Memory B cell (primary cell): ENCODE results near the gene SLC5A1.

Experiments
- ATAC-seq: fragments of 150-1000 bp; cut with Tn5 transposase; 2 replicates; pipeline ENCODE4 v1.10.0; 2021; ENCODE audit warnings: low read depth, mild to moderate bottlenecking, moderate library complexity
- DNase-seq, 2 donors: peaks; one replicate each; pipeline ENCODE4 v3.0.0; 2022; ENCODE audit warnings: low spot score in 2 of 2
- H3K27ac Mint-ChIP-seq: one replicate; pipeline ENCODE4 v1.8.0; 2022; ENCODE audit warnings: mild to moderate bottlenecking, moderate library complexity, mixed read lengths
- H3K27me3 Mint-ChIP-seq: one replicate; pipeline ENCODE4 v1.8.0; 2022; ENCODE audit warnings: mixed read lengths
- H3K36me3 Mint-ChIP-seq: one replicate; pipeline ENCODE4 v1.8.0; 2022; ENCODE audit warnings: mild to moderate bottlenecking, mixed read lengths
- H3K4me1 Mint-ChIP-seq: one replicate; pipeline ENCODE4 v1.8.0; 2022; ENCODE audit warnings: mixed read lengths
- H3K4me3 Mint-ChIP-seq: one replicate; pipeline ENCODE4 v1.8.0; 2022; ENCODE audit warnings: mild to moderate bottlenecking, moderate library complexity, mixed read lengths
- H3K9me3 Mint-ChIP-seq: one replicate; pipeline ENCODE4 v1.8.0; 2022; ENCODE audit warnings: mixed read lengths

The SLC5A1 gene

DNA sequence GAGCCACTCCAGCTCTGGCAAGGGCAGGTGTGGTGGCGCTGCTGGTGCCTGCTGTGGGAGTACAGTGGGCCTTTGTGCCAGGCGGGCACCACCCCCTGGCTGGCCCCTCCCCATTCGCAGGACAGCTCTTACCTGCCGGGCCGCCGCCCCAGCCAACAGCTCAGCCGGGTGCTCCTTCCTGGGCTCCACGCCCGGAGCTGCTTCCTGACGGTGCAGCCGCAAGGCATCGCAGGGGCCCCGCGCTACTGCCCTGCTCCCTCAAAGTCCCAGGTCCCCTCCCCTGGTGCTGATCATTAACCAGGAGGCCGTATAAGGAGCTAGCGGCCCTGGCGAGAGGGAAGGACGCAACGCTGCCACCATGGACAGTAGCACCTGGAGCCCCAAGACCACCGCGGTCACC, at the start of gene SLC5A1:
TSS of gene SLC5A1 (plus strand) at position 338 of the 400 bp plus-strand sequence. CDS start at position 359, 21 bp downstream.
- ATAC-seq (no peak), DNase-seq (no peak)
- H3K27ac Mint-ChIP-seq, result no peak within 1 kb of the TSS
- no peak within 1 kb of the TSS for H3K4me3 Mint-ChIP-seq
- H3K36me3 Mint-ChIP-seq, result no peaks in the 10 kb centered on the region
- H3K9me3 Mint-ChIP-seq, result no peaks in the 10 kb centered on the region
- H3K4me1 Mint-ChIP-seq, result no peaks in the 10 kb centered on the region
- H3K27me3 Mint-ChIP-seq, result peaks cover 23% of the 10 kb centered on the region

DNA sequence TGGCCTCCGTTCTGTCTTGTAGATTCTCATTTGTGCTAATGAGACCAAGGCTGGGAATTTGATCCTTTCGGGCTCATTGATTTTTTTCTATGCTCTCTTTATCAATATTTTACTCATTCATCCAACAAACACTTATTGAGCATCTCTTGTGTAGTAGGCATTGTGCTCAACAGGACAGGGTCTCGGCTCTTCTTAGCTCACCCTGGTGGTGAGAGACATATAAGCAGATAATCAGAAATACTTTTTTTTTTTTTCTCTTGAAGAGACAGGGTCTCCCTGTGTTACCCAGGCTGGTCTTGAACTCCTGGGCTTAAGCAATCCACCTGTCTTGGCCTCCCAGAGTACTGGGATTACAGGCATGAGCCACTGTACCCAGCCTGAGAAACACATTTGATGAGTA, 48.0 kb upstream of the SLC5A1 start:
- DNase-seq (no peak), ATAC-seq (no peak)
- Mint-ChIP-seq H3K27ac (no peak overlapping the region), H3K9me3 (no peaks in the 10 kb centered on the region), H3K36me3 (no peaks in the 10 kb centered on the region), H3K4me3 (no peak overlapping the region), H3K4me1 (no peaks in the 10 kb centered on the region), H3K27me3 (peaks cover 15% of the 10 kb centered on the region)

- Mint-ChIP-seq H3K4me1 (no peaks in the 10 kb centered on the region), H3K27me3 (peaks cover 14% of the 10 kb centered on the region), H3K9me3 (no peaks in the 10 kb centered on the region), H3K27ac (no peak overlapping the region), H3K36me3 (no peaks in the 10 kb centered on the region), H3K4me3 (no peak overlapping the region)
- no peak for ATAC-seq
- no peak for DNase-seq
These were observed 47.3 kb upstream of the SLC5A1 start for GRCh38 chr22:31995807-31996206.

DNA sequence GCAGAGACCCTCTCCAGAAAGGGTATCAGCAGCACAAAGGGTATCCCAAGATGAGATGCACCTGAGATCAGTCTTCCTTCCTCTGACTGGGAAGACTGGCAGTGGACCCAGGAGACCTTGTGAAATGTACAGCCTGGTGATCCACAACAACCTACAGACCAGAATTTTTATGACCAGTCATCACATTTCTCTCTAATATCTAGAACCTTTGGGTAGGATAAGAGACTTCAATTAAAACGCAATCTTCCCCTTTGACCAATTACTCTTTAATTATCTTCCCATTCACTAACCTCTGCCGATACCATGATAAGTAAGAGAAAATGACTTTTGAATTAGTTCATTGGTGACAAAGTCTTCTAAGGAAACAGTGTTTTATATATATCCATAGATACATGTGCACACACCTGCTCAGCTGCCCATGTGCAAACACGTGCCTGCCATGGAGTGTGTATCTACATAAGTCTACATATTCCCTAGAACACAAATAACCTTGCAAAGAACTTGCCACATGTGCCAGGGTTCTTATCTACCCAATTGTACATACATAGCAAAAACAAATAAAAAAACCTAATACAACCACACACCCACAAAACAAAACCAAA, 44.2 kb upstream of the SLC5A1 start:
- peaks cover 1% of the 10 kb centered on the region for H3K9me3 Mint-ChIP-seq
- no peak overlapping the region for H3K4me3 Mint-ChIP-seq
- H3K27ac Mint-ChIP-seq, result no peak overlapping the region
- no peak for DNase-seq
- no peaks in the 10 kb centered on the region for H3K36me3 Mint-ChIP-seq
- peaks cover 17% of the 10 kb centered on the region for H3K27me3 Mint-ChIP-seq
- H3K4me1 Mint-ChIP-seq, result no peaks in the 10 kb centered on the region
- ATAC-seq, result no peak

GRCh38 chr22:32000181-32000580, 42.9 kb upstream of the SLC5A1 start:
- peaks cover 1% of the 10 kb centered on the region for H3K9me3 Mint-ChIP-seq
- H3K36me3 Mint-ChIP-seq, result no peaks in the 10 kb centered on the region
- H3K4me1 Mint-ChIP-seq, result no peaks in the 10 kb centered on the region
- no peak overlapping the region for H3K27ac Mint-ChIP-seq
- no peak overlapping the region for H3K4me3 Mint-ChIP-seq
- ATAC-seq (no peak), DNase-seq (no peak)
- peaks cover 18% of the 10 kb centered on the region for H3K27me3 Mint-ChIP-seq

DNA sequence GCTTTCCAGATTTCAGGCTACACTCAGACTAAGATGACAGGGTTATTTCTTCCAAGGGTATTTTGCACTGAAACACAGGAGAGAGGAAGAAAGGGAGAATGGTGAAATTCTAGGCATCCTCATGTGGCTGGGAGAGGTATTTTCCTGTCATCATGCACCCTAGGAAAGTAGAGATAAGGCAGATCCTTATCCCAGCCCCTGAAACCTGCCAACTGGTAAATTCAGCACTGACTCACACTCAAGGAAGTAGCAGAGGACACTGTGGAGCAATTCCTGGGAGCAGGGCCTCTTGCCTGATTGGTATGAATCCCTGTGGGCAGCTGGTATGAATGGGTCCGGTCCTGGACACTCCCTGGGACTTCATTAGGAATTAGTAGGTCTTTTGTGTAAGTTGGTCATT, 37.6 kb upstream of the SLC5A1 start:
- peaks cover 5% of the 10 kb centered on the region for H3K9me3 Mint-ChIP-seq
- no peaks in the 10 kb centered on the region for H3K4me1 Mint-ChIP-seq
- no peak overlapping the region for H3K4me3 Mint-ChIP-seq
- H3K27me3 Mint-ChIP-seq, result peaks cover 13% of the 10 kb centered on the region
- no peak overlapping the region for H3K27ac Mint-ChIP-seq
- H3K36me3 Mint-ChIP-seq, result no peaks in the 10 kb centered on the region
- DNase-seq, result no peak
- ATAC-seq, result no peak

- Mint-ChIP-seq H3K4me3 (no peak overlapping the region), H3K36me3 (peaks cover 3% of the 10 kb centered on the region), H3K27ac (no peak overlapping the region), H3K4me1 (no peaks in the 10 kb centered on the region), H3K9me3 (peaks cover 18% of the 10 kb centered on the region), H3K27me3 (peaks cover 3% of the 10 kb centered on the region)
- ATAC-seq, result no peak
- DNase-seq, result no peak
These were observed 29.9 kb upstream of the SLC5A1 start for GRCh38 chr22:32013200-32013599.

- Mint-ChIP-seq H3K27ac (no peak overlapping the region), H3K4me3 (no peak overlapping the region), H3K4me1 (no peaks in the 10 kb centered on the region), H3K27me3 (peaks cover 12% of the 10 kb centered on the region), H3K9me3 (peaks cover 16% of the 10 kb centered on the region), H3K36me3 (peaks cover 3% of the 10 kb centered on the region)
- ATAC-seq, result no peak
- DNase-seq, result no peak
These were observed 27.0 kb upstream of the SLC5A1 start for GRCh38 chr22:32016081-32016480.

DNA sequence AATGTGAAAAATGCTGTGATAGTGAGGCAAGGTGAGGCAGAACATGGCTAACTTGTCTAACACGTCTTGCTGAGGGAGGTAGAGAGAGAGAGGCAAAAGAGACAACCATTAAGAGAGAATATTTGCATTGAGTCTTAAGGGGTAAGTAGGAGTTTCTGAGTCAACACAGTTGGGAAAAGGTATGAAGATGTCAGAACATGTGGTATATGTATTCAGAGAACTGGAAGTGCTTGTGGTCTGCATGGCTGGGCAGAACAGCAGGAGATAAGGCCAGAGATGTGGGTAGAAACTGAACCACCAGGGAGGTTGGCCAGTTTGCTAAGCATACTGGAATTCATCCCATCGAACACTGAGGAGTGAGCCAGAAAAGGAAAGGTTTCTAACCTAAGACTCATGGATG, 25.0 kb upstream of the SLC5A1 start:
- Mint-ChIP-seq H3K4me1 (no peaks in the 10 kb centered on the region), H3K9me3 (peaks cover 8% of the 10 kb centered on the region), H3K4me3 (no peak overlapping the region), H3K36me3 (peaks cover 3% of the 10 kb centered on the region), H3K27me3 (peaks cover 12% of the 10 kb centered on the region), H3K27ac (no peak overlapping the region)
- no peak for DNase-seq
- no peak for ATAC-seq

DNA sequence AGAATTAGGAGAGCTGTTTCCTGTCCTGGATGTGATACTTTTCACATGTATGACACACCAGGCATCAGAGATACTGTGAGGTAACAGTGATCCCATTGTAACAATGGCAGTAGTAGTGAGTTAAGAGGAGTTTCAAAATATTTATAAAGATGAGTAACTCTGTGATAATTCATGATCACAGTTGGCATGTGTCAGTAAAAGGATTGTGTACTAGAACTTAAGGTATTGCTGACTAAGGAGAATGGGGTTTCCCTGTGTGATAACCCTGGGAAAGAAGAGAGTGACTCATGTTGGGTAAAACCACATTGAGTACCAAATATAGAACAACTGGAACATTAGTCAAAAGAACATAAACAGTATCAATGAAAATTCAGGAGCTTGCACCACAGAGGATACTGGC, 22.9 kb upstream of the SLC5A1 start:
- DNase-seq (no peak), ATAC-seq (no peak)
- Mint-ChIP-seq H3K27me3 (peaks cover 12% of the 10 kb centered on the region), H3K4me1 (no peaks in the 10 kb centered on the region), H3K9me3 (peaks cover 3% of the 10 kb centered on the region), H3K36me3 (peaks cover 2% of the 10 kb centered on the region), H3K27ac (no peak overlapping the region), H3K4me3 (no peak overlapping the region)

DNA sequence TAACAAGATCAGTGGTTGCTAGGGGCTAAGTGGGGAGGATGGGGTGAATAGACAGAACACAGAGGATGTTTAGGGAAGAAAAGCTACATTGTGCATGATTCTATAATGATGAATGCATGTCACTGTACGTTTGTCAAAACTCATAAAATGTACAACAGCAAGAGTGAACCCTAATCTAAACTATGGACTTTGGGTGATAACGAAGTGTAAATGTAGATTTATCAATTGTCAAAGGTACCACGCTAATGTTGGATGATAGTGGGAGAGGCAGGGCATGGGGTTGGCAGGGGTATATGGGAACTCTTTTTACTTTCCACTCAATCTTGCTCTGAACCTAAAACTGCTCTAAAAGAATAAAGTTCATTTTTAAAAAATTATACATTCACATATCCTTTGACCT, 21.3 kb upstream of the SLC5A1 start:
- ATAC-seq (no peak), DNase-seq (no peak)
- H3K36me3 Mint-ChIP-seq, result no peaks in the 10 kb centered on the region
- no peak overlapping the region for H3K27ac Mint-ChIP-seq
- peaks cover 3% of the 10 kb centered on the region for H3K9me3 Mint-ChIP-seq
- H3K4me3 Mint-ChIP-seq, result no peak overlapping the region
- H3K4me1 Mint-ChIP-seq, result no peaks in the 10 kb centered on the region
- H3K27me3 Mint-ChIP-seq, result peaks cover 15% of the 10 kb centered on the region

DNA sequence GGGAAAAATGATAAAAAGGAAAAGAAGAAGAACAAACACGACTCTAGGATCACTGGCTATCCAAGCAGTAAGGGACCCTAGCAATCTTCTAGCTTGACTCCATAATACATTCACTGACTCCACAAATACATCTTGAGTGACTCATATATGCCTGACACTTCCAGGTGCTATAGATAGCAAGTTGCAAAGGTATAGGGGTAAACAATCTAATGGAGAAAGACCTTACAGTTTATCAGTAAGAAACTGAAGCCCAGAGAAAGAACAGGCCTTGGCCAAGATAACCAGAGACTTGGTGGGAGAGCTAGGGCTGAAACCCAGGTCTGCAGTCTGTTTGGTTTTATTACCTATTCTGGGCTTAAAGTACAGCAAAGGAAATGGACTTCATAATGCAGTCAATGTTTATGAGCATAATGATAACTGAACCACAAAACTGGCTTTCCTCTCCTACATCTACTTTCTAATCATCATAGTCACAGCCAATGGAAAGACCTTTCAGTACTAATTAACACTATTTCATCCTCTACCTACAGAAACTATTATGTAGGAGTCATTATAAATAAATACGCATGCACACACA, 19.7 kb upstream of the SLC5A1 start:
- Mint-ChIP-seq H3K27me3 (peaks cover 12% of the 10 kb centered on the region), H3K36me3 (no peaks in the 10 kb centered on the region), H3K4me3 (no peak overlapping the region), H3K27ac (no peak overlapping the region), H3K4me1 (no peaks in the 10 kb centered on the region), H3K9me3 (peaks cover 2% of the 10 kb centered on the region)
- ATAC-seq (no peak), DNase-seq (no peak)

- Mint-ChIP-seq H3K27me3 (peaks cover 12% of the 10 kb centered on the region), H3K4me3 (no peak overlapping the region)
These were observed 18.3 kb upstream of the SLC5A1 start for GRCh38 chr22:32024796-32025195.

DNA sequence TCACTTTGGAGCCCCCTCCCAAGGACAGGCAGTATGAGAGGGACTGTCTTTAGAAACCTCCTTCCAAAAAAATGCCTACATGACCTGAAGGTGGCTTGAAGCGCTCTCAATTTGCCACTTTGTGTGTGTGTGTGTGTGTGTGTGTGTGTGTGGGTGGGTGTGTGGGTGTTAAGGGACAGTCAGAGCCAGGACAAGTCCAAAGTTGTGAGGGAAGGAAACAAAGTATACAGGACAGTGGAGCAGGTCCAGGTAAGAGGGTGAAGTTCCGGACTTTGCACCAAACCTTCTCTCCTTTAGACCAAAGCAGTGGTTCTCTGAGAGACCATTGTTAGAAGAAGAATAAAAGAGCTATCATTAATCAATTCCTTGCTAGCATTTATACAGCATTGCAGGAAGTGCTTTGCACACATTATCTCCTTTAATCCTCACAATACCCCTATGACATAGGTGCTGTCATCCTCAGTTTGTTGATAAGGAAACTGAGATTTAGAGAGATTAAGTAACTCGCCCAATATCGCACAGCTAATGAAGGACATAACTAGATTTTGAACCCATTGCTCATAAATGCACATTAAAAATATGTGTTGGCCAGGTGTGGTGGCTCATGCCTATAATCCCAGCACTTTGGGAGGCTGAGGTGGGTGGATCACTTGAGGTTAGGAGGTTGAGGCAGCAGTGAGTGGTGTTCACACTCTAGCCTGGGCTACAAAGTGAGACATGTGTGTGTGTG, 12.4 kb upstream of the SLC5A1 start:
- no peak for ATAC-seq
- no peak overlapping the region for H3K27ac Mint-ChIP-seq
- H3K9me3 Mint-ChIP-seq, result no peaks in the 10 kb centered on the region
- DNase-seq, result no peak
- peaks cover 9% of the 10 kb centered on the region for H3K27me3 Mint-ChIP-seq
- no peaks in the 10 kb centered on the region for H3K4me1 Mint-ChIP-seq
- no peaks in the 10 kb centered on the region for H3K36me3 Mint-ChIP-seq
- H3K4me3 Mint-ChIP-seq, result no peak overlapping the region

More at GRCh38 chr22:32024796-32025195, 18.3 kb upstream of the SLC5A1 start:
- Mint-ChIP-seq H3K4me1 (no peaks in the 10 kb centered on the region), H3K36me3 (no peaks in the 10 kb centered on the region), H3K9me3 (peaks cover under 1% of the 10 kb centered on the region), H3K27ac (no peak overlapping the region)
- ATAC-seq (no peak), DNase-seq (no peak)
